ENCODE data around the gene GRIPAP1.

The GRIPAP1 gene

DNA sequence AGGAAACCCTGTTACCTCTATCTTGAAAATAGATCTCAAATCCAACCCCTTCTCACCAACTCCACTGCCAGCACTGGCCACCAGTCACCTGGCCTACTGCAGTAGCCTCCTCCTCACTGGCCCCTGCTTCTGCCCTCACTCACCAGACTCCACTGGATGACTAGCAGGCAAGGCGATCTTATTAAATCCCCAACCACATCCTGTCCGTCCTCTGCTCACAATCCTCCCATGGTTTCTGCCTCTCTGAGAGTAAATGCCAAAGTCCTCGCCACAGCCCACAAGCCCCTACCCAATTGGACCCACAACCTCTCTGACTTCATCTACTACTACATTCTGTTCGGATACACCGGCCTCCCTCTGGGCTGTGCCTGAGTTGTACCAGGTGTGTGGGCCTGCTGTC lies 77.8 kb downstream of the GRIPAP1 start:
- FAIRE-seq, result no peak
- no peak for DNase-seq (ENCODE audit: low spot score)

GRCh38 chrX:48923771-48924170 lies 78.3 kb downstream of the GRIPAP1 start:
- FAIRE-seq, result no peak
- DNase-seq (ENCODE audit: low spot score), result no peak

Data from RCC 7860 (cell line).